Measurements from ENCODE around the gene MAPK8. TPM values are rescaled to one million over a fixed set of nuclear protein-coding genes. Genes with fewer than 3 reads are reported as not detected.

MAPK8 gene
- total and polyA plus RNA-seq, 4 donors, result 9.1 to 142 (median 24.2) TPM

DNA sequence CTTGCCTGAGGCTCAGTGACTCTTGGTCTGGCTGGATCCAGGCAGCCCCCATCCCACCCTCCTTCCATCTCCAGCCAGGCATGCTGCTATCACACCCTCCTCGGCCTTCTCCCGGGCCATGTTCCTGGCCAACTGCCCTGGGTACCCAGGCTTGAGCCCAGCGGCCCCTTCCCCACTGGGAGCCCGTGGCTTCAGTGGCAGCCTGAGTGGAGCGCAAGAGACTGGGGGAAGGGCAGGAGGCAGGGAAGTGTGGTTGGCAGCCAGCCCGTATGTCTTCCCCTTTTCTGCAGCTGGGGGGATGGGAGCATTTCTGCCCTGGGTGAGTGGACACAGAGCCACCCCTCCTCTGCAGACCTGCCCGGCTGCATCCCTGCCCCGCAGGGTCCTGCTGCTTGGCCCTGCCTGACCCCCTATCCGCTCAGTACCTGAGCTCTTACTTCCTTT is 149.9 kb downstream of the MAPK8 start:
- peaks cover 0 to 35% (median 7%) of the 10 kb centered on the region in 5 donors for H3K4me1 ChIP-seq (ENCODE audit: control insufficient read depth in 5 of 5, insufficient read depth in 5 of 5, low read length in 5 of 5)
- ATAC-seq (ENCODE audit: insufficient read depth, low FRiP score) (peak; percentile 48), DNase-seq (peak; percentile 86 to 94 (median 88))
- H3K4me3 ChIP-seq, result no peak overlapping the region
- WGBS, 2 donors, result 7 to 15% methylated on average over 9 of the region's 9 CpGs
- no peaks in the 10 kb centered on the region for H3K27me3 ChIP-seq (ENCODE audit: control insufficient read depth in 3 of 3, insufficient read depth in 3 of 3, low read length in 2 of 3)
- no peaks in the 10 kb centered on the region for H3K9me3 ChIP-seq (ENCODE audit: control insufficient read depth in 4 of 4, insufficient read depth in 3 of 4, low read length in 3 of 4)
- H3K36me3 ChIP-seq (ENCODE audit: control insufficient read depth in 4 of 4, insufficient read depth in 4 of 4, low read length in 4 of 4), result no peaks in the 10 kb centered on the region
- TF ChIP-seq CTCF (IDR thresholded peaks at IDR 0.05; ENCODE audit: control extremely low read depth, extremely low read depth), result no peak
- no peak overlapping the region for H3K27ac ChIP-seq (ENCODE audit: low read depth in 1 of 2, low read length in 1 of 2)
- H3K9ac ChIP-seq (ENCODE audit: insufficient read depth in 1 of 2, low read length in 2 of 2), result no peak overlapping the region

- Histone ChIP-seq H3K27ac (ENCODE audit: low read depth in 1 of 2, low read length in 1 of 2) (no peak overlapping the region), H3K9ac (ENCODE audit: insufficient read depth in 1 of 2, low read length in 2 of 2) (no peak overlapping the region), H3K36me3 (ENCODE audit: control insufficient read depth in 4 of 4, insufficient read depth in 4 of 4, low read length in 4 of 4) (no peaks in the 10 kb centered on the region), H3K27me3 (ENCODE audit: control insufficient read depth in 3 of 3, insufficient read depth in 3 of 3, low read length in 2 of 3) (no peaks in the 10 kb centered on the region), H3K4me1 (ENCODE audit: control insufficient read depth in 5 of 5, insufficient read depth in 5 of 5, low read length in 5 of 5) (peaks cover 0 to 35% (median 7%) of the 10 kb centered on the region in 5 donors), H3K4me3 (no peak overlapping the region), H3K9me3 (ENCODE audit: control insufficient read depth in 4 of 4, insufficient read depth in 3 of 4, low read length in 3 of 4) (no peaks in the 10 kb centered on the region)
- 55 to 62% methylated on average over 23 to 24 of the region's 24 CpGs for WGBS, 2 donors
- DNase-seq (no peak), ATAC-seq (ENCODE audit: insufficient read depth, low FRiP score) (no peak)
- no peak for TF ChIP-seq CTCF (IDR thresholded peaks at IDR 0.05; ENCODE audit: control extremely low read depth, extremely low read depth)
Observed at GRCh38 chr10:48456808-48457761, 150.6 kb downstream of the MAPK8 start.

GRCh38 chr10:48457949-48458661 is 151.6 kb downstream of the MAPK8 start:
- Histone ChIP-seq H3K4me1 (ENCODE audit: control insufficient read depth in 5 of 5, insufficient read depth in 5 of 5, low read length in 5 of 5) (peaks cover 0 to 35% (median 7%) of the 10 kb centered on the region in 5 donors), H3K4me3 (no peak overlapping the region), H3K27me3 (ENCODE audit: control insufficient read depth in 3 of 3, insufficient read depth in 3 of 3, low read length in 2 of 3) (no peaks in the 10 kb centered on the region), H3K9ac (ENCODE audit: insufficient read depth in 1 of 2, low read length in 2 of 2) (no peak overlapping the region), H3K9me3 (ENCODE audit: control insufficient read depth in 4 of 4, insufficient read depth in 3 of 4, low read length in 3 of 4) (no peaks in the 10 kb centered on the region), H3K27ac (ENCODE audit: low read depth in 1 of 2, low read length in 1 of 2) (no peak overlapping the region), H3K36me3 (ENCODE audit: control insufficient read depth in 4 of 4, insufficient read depth in 4 of 4, low read length in 4 of 4) (no peaks in the 10 kb centered on the region)
- 68 to 73% methylated on average over 5 of the region's 5 CpGs for WGBS, 2 donors
- no peak for ATAC-seq (ENCODE audit: insufficient read depth, low FRiP score)
- DNase-seq, result no peak
- TF ChIP-seq CTCF (IDR thresholded peaks at IDR 0.05; ENCODE audit: control extremely low read depth, extremely low read depth), result no peak
